Fibroblast of lung (primary cell): ENCODE results near the gene ZCCHC18.
"Not testable (repeated sequence)": the region's sequence is repeated elsewhere in the genome, so short reads cannot be mapped to it uniquely, and the experiment has no call there.

Experiments used
- EZH2 ChIP-seq: IDR thresholded peaks from 2 replicates; pipeline ENCODE4 v1.5.1; 2012; ENCODE audit warnings: low read length, control low read depth, mild to moderate bottlenecking; ENCODE audit errors: missing control alignments
- TF ChIP-seq, protein P1 (sequence below), 2 donors: IDR thresholded peaks in 1 of 2; conservative IDR thresholded peaks in 1 of 2; 1 replicate in 1 of 2; 2 replicates in 1 of 2; pipeline ENCODE4 v1.5.1; 2011 to 2012; ENCODE audit warnings: low read length in 2 of 2, control low read depth in 1 of 2, inconsistent platforms in 1 of 2, low read depth in 1 of 2, mild to moderate bottlenecking in 1 of 2

DNA sequence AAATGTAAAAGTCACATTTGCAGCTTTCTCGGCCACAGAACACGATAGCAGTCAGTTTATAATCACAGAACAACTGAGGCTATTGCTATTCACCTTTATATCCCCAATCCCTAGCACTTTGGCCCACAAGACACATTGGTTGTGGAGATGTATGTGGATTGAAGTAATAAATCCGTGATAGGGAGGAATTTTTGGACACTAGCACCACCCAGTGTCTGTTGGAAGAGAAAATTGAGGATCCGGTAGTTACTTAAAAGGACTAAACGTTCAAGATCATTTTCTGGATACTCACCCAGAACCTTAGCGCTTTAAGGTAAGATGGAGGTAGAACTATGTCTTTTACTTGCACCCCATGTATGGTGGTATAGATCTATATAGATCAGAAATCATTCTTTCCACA lies 34.5 kb upstream of the ZCCHC18 start:
- TF ChIP-seq, protein P1, sequence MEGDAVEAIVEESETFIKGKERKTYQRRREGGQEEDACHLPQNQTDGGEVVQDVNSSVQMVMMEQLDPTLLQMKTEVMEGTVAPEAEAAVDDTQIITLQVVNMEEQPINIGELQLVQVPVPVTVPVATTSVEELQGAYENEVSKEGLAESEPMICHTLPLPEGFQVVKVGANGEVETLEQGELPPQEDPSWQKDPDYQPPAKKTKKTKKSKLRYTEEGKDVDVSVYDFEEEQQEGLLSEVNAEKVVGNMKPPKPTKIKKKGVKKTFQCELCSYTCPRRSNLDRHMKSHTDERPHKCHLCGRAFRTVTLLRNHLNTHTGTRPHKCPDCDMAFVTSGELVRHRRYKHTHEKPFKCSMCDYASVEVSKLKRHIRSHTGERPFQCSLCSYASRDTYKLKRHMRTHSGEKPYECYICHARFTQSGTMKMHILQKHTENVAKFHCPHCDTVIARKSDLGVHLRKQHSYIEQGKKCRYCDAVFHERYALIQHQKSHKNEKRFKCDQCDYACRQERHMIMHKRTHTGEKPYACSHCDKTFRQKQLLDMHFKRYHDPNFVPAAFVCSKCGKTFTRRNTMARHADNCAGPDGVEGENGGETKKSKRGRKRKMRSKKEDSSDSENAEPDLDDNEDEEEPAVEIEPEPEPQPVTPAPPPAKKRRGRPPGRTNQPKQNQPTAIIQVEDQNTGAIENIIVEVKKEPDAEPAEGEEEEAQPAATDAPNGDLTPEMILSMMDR (conservative IDR thresholded peaks at IDR 0.05 in 1 of 2, IDR thresholded peaks at IDR 0.05 in 1 of 2; ENCODE audit: low read depth in 1 of 2, low read length in 2 of 2): not testable (repeated sequence)
- not testable (repeated sequence) for TF ChIP-seq EZH2
